Central memory CD8-positive, alpha-beta T cell (primary cell): ENCODE data around the gene KCNH3.

ENCODE experiments used
- ATAC-seq: fragments of 150-1000 bp; cut with Tn5 transposase; replicated peaks from 2 replicates; pipeline ENCODE4 v1.10.0; 2022; ENCODE audit warnings: mild to moderate bottlenecking, moderate FRiP score, moderate number of reproducible peaks; ENCODE audit not compliant: poor library complexity, severe bottlenecking; ENCODE audit errors: extremely low read depth
- DNase-seq, 2 donors: peaks; one replicate each; pipeline ENCODE4 v3.0.0; 2021; ENCODE audit warnings: low spot score in 2 of 2
- H3K27ac Mint-ChIP-seq: one replicate; pipeline ENCODE4 v1.8.0; 2022; ENCODE audit warnings: low read depth, mild to moderate bottlenecking, moderate library complexity, mixed read lengths
- H3K27me3 Mint-ChIP-seq: one replicate; pipeline ENCODE4 v1.8.0; 2022; ENCODE audit warnings: mixed read lengths
- H3K36me3 Mint-ChIP-seq: one replicate; pipeline ENCODE4 v1.8.0; 2022; ENCODE audit warnings: mild to moderate bottlenecking, moderate library complexity, mixed read lengths; ENCODE audit not compliant: insufficient read depth
- H3K4me1 Mint-ChIP-seq: one replicate; pipeline ENCODE4 v1.8.0; 2022; ENCODE audit warnings: mixed read lengths
- H3K4me3 Mint-ChIP-seq: one replicate; pipeline ENCODE4 v1.8.0; 2022; ENCODE audit warnings: mild to moderate bottlenecking, moderate library complexity, mixed read lengths
- H3K9me3 Mint-ChIP-seq: one replicate; pipeline ENCODE4 v1.8.0; 2022; ENCODE audit warnings: mixed read lengths

KCNH3 gene

GRCh38 chr12:49580572-49581535 lies 42.0 kb downstream of the KCNH3 start:
- Mint-ChIP-seq H3K36me3 (peaks cover 7% of the 10 kb centered on the region), H3K27ac (no peak overlapping the region), H3K4me1 (peaks cover 12% of the 10 kb centered on the region), H3K9me3 (no peaks in the 10 kb centered on the region), H3K27me3 (no peaks in the 10 kb centered on the region), H3K4me3 (no peak overlapping the region)
- DNase-seq: peak in 1 of 2 donors; percentile 21
- ATAC-seq: peak; percentile 52

- ATAC-seq: no peak
- no peaks in the 10 kb centered on the region for H3K9me3 Mint-ChIP-seq
Measured at GRCh38 chr12:49582201-49582600, 43.4 kb downstream of the KCNH3 start.

GRCh38 chr12:49582850-49583249 lies 44.0 kb downstream of the KCNH3 start:
- H3K36me3 Mint-ChIP-seq: peaks cover 9% of the 10 kb centered on the region
- H3K27me3 Mint-ChIP-seq: no peaks in the 10 kb centered on the region
- no peaks in the 10 kb centered on the region for H3K9me3 Mint-ChIP-seq
- no peak for ATAC-seq
- H3K27ac Mint-ChIP-seq: no peak overlapping the region
- no peak for DNase-seq
- H3K4me3 Mint-ChIP-seq: no peak overlapping the region
- H3K4me1 Mint-ChIP-seq: peaks cover 12% of the 10 kb centered on the region

More at GRCh38 chr12:49582201-49582600, 43.4 kb downstream of the KCNH3 start:
- Mint-ChIP-seq H3K4me1 (peaks cover 12% of the 10 kb centered on the region), H3K36me3 (peaks cover 9% of the 10 kb centered on the region), H3K27ac (no peak overlapping the region), H3K4me3 (no peak overlapping the region), H3K27me3 (no peaks in the 10 kb centered on the region)
- DNase-seq: no peak

GRCh38 chr12:49583366-49584094 lies 44.7 kb downstream of the KCNH3 start:
- peaks cover 12% of the 10 kb centered on the region for H3K4me1 Mint-ChIP-seq
- H3K36me3 Mint-ChIP-seq: peaks cover 9% of the 10 kb centered on the region
- H3K27ac Mint-ChIP-seq: no peak overlapping the region
- no peaks in the 10 kb centered on the region for H3K27me3 Mint-ChIP-seq
- H3K9me3 Mint-ChIP-seq: no peaks in the 10 kb centered on the region
- DNase-seq: no peak
- no peak overlapping the region for H3K4me3 Mint-ChIP-seq
- ATAC-seq: no peak

- peaks cover 9% of the 10 kb centered on the region for H3K36me3 Mint-ChIP-seq
- H3K4me1 Mint-ChIP-seq: peaks cover 10% of the 10 kb centered on the region
- H3K9me3 Mint-ChIP-seq: no peaks in the 10 kb centered on the region
- DNase-seq (no peak), ATAC-seq (no peak)
- no peak overlapping the region for H3K27ac Mint-ChIP-seq
- no peak overlapping the region for H3K4me3 Mint-ChIP-seq
- no peaks in the 10 kb centered on the region for H3K27me3 Mint-ChIP-seq
Measured at GRCh38 chr12:49584591-49584990, 45.8 kb downstream of the KCNH3 start.

- ATAC-seq: no peak
- Mint-ChIP-seq H3K27me3 (no peaks in the 10 kb centered on the region), H3K4me3 (no peak overlapping the region), H3K36me3 (peaks cover 11% of the 10 kb centered on the region), H3K27ac (no peak overlapping the region), H3K4me1 (no peaks in the 10 kb centered on the region), H3K9me3 (no peaks in the 10 kb centered on the region)
- DNase-seq: no peak
Measured at GRCh38 chr12:49585477-49586459, 46.9 kb downstream of the KCNH3 start.

GRCh38 chr12:49587174-49587908 lies 48.5 kb downstream of the KCNH3 start:
- no peaks in the 10 kb centered on the region for H3K27me3 Mint-ChIP-seq
- H3K27ac Mint-ChIP-seq: no peak overlapping the region
- H3K4me3 Mint-ChIP-seq: no peak overlapping the region
- DNase-seq (no peak), ATAC-seq (no peak)
- H3K36me3 Mint-ChIP-seq: peaks cover 11% of the 10 kb centered on the region
- no peaks in the 10 kb centered on the region for H3K4me1 Mint-ChIP-seq
- no peaks in the 10 kb centered on the region for H3K9me3 Mint-ChIP-seq

- H3K4me3 Mint-ChIP-seq: no peak overlapping the region
- H3K27me3 Mint-ChIP-seq: no peaks in the 10 kb centered on the region
- no peaks in the 10 kb centered on the region for H3K4me1 Mint-ChIP-seq
- H3K27ac Mint-ChIP-seq: no peak overlapping the region
- DNase-seq (no peak), ATAC-seq (no peak)
- H3K36me3 Mint-ChIP-seq: peaks cover 11% of the 10 kb centered on the region
- H3K9me3 Mint-ChIP-seq: no peaks in the 10 kb centered on the region
Measured at GRCh38 chr12:49588281-49588680, 49.5 kb downstream of the KCNH3 start.

- H3K27me3 Mint-ChIP-seq: no peaks in the 10 kb centered on the region
- H3K9me3 Mint-ChIP-seq: no peaks in the 10 kb centered on the region
- H3K36me3 Mint-ChIP-seq: peaks cover 10% of the 10 kb centered on the region
- H3K27ac Mint-ChIP-seq: no peak overlapping the region
- H3K4me1 Mint-ChIP-seq: no peaks in the 10 kb centered on the region
- H3K4me3 Mint-ChIP-seq: no peak overlapping the region
- DNase-seq (no peak), ATAC-seq (no peak)
Measured at GRCh38 chr12:49588721-49589516, 50.1 kb downstream of the KCNH3 start.

- Mint-ChIP-seq H3K4me3 (no peak overlapping the region), H3K27me3 (no peaks in the 10 kb centered on the region), H3K9me3 (no peaks in the 10 kb centered on the region), H3K27ac (no peak overlapping the region), H3K4me1 (no peaks in the 10 kb centered on the region), H3K36me3 (peaks cover 2% of the 10 kb centered on the region)
- DNase-seq: no peak
- ATAC-seq: no peak
Measured at GRCh38 chr12:49598527-49598926, 59.7 kb downstream of the KCNH3 start.

- H3K27ac Mint-ChIP-seq: no peak overlapping the region
- DNase-seq (no peak), ATAC-seq (no peak)
- no peaks in the 10 kb centered on the region for H3K4me1 Mint-ChIP-seq
- H3K9me3 Mint-ChIP-seq: no peaks in the 10 kb centered on the region
- no peak overlapping the region for H3K4me3 Mint-ChIP-seq
- peaks cover 2% of the 10 kb centered on the region for H3K36me3 Mint-ChIP-seq
- no peaks in the 10 kb centered on the region for H3K27me3 Mint-ChIP-seq
Measured at GRCh38 chr12:49599961-49600360, 61.1 kb downstream of the KCNH3 start.
